Lung (tissue), 12 donors: ENCODE data around the gene PPP1R12C. TPM values are rescaled to one million over a fixed set of nuclear protein-coding genes. Genes with fewer than 3 reads are reported as not detected.

Source experiments
- ATAC-seq: fragments of 200-7000 bp; cut with Tn5 transposase; one replicate; pipeline ENCODE4 v1.9.1; 2020; ENCODE audit warnings: moderate number of reproducible peaks; ENCODE audit not compliant: insufficient read depth, low FRiP score
- DNase-seq, 3 donors: peaks; one replicate each; pipeline ENCODE4 v3.0.0-alpha.2; 2013 to 2017
- H3K27ac ChIP-seq, 2 donors: one replicate each; pipeline ENCODE4 v1.5.1; 2013; ENCODE audit warnings: mild to moderate bottlenecking in 2 of 2, moderate library complexity in 2 of 2, control low read depth in 1 of 2, inconsistent platforms in 1 of 2, low read depth in 1 of 2, low read length in 1 of 2
- H3K27me3 ChIP-seq, 3 donors: one replicate each; pipeline ENCODE4 v1.5.1; 2013; ENCODE audit warnings: low read length in 2 of 3; ENCODE audit not compliant: control insufficient read depth in 3 of 3, insufficient read depth in 3 of 3
- H3K36me3 ChIP-seq, 4 donors: one replicate each; pipeline ENCODE4 v1.5.1; 2013; ENCODE audit warnings: low read length in 4 of 4, mild to moderate bottlenecking in 1 of 4, moderate library complexity in 1 of 4; ENCODE audit not compliant: control insufficient read depth in 4 of 4, insufficient read depth in 4 of 4
- H3K4me1 ChIP-seq, 5 donors: one replicate each; pipeline ENCODE4 v1.5.1; 2013; ENCODE audit warnings: low read length in 5 of 5, mild to moderate bottlenecking in 2 of 5, moderate library complexity in 1 of 5; ENCODE audit not compliant: control insufficient read depth in 5 of 5, insufficient read depth in 5 of 5
- H3K4me3 ChIP-seq: one replicate; pipeline ENCODE4 v1.5.1; 2013; ENCODE audit warnings: mild to moderate bottlenecking, control low read depth, moderate library complexity
- H3K9ac ChIP-seq, 2 donors: one replicate each; pipeline ENCODE4 v1.5.1; 2013; ENCODE audit warnings: low read length in 2 of 2, control low read depth in 1 of 2; ENCODE audit not compliant: insufficient read depth in 1 of 2
- H3K9me3 ChIP-seq, 4 donors: one replicate each; pipeline ENCODE4 v1.5.1; 2013; ENCODE audit warnings: low read length in 3 of 4, mild to moderate bottlenecking in 1 of 4, moderate library complexity in 1 of 4; ENCODE audit not compliant: control insufficient read depth in 4 of 4, insufficient read depth in 3 of 4
- WGBS, 2 donors: extraction: QIAGEN DNeasy Blood & Tissue Kit; methylation state at CpG; one replicate each; pipeline ENCODE4 v1.1.7; 2013; 5-methylcytosine and 5-hydroxymethylcytosine counted together
- polyA plus RNA-seq, 2 donors: library from polyadenylated mRNA; stranded (reverse); fragments of 200-250 nt; gene quantifications; one replicate each; pipeline ENCODE4 v1.2.1, GENCODE V29; 2013
- total RNA-seq, 2 donors: library from RNA; depleted of rRNA in 1 of 2; stranded (reverse); fragments of >200 nt in 1 of 2; gene quantifications; one replicate each; pipeline ENCODE4 v1.2.1, GENCODE V29; 2014 to 2021
- TF ChIP-seq, protein P1 (sequence below): IDR thresholded peaks from 2 replicates; pipeline ENCODE4 v1.5.1; 2012; ENCODE audit warnings: mild to moderate bottlenecking; ENCODE audit errors: control extremely low read depth, extremely low read depth
- donor health status: control.
- donor health status: control.
- donor health status: Bipolar disorder and iron deficiency.
- donor health status: healthy.
- donor health status: DM: yes; HTN: yes; CAD: no.

Gene PPP1R12C
- total and polyA plus RNA-seq, 4 donors = 47.4 to 163 (median 111) TPM

DNA sequence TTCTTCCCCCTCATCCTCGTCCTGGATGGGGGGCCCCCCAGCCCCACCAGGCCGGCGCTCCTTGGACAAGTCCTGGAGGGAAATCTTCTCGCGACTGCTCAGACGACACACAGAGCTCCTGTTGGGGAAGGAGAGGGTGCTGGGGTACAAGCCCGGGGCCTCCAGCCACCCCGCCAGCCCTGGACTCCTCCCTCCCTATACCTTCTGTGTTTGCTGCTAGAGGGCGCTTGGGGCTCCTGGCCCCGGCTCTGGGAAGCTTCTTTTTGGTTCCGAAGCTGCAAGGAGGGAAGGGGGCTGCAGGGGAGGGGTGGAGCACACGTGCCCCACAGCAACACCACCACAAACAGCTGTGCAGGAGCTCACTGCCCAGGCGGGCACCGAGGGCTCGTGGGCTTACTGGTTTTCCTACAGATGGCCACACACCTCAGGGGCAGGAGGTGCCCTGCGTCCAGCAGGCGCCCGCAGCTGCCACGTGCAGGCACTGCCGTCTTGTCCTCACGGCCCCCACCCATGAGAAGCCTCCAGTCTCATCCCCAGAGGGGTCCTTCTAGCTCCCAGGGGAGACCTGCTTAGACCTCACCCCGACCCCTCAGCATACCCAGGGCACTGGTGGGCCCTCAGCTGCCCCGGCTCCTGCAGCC is 21.3 kb downstream of the PPP1R12C start:
- H3K4me3 ChIP-seq = no peak overlapping the region
- H3K9ac ChIP-seq = no peak overlapping the region
- DNase-seq = no peak
- ATAC-seq = no peak
- WGBS, 2 donors = 86 to 88% methylated on average over 22 to 23 of the region's 23 CpGs
- TF ChIP-seq, protein P1, sequence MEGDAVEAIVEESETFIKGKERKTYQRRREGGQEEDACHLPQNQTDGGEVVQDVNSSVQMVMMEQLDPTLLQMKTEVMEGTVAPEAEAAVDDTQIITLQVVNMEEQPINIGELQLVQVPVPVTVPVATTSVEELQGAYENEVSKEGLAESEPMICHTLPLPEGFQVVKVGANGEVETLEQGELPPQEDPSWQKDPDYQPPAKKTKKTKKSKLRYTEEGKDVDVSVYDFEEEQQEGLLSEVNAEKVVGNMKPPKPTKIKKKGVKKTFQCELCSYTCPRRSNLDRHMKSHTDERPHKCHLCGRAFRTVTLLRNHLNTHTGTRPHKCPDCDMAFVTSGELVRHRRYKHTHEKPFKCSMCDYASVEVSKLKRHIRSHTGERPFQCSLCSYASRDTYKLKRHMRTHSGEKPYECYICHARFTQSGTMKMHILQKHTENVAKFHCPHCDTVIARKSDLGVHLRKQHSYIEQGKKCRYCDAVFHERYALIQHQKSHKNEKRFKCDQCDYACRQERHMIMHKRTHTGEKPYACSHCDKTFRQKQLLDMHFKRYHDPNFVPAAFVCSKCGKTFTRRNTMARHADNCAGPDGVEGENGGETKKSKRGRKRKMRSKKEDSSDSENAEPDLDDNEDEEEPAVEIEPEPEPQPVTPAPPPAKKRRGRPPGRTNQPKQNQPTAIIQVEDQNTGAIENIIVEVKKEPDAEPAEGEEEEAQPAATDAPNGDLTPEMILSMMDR = no peak
- H3K27ac ChIP-seq = no peak overlapping the region
- H3K27me3 ChIP-seq = no peaks in the 10 kb centered on the region
- no peaks in the 10 kb centered on the region for H3K9me3 ChIP-seq
- peaks cover 0 to 3% (median 0%) of the 10 kb centered on the region in 5 donors for H3K4me1 ChIP-seq
- peaks cover 4 to 66% (median 11%) of the 10 kb centered on the region in 4 donors for H3K36me3 ChIP-seq

DNA sequence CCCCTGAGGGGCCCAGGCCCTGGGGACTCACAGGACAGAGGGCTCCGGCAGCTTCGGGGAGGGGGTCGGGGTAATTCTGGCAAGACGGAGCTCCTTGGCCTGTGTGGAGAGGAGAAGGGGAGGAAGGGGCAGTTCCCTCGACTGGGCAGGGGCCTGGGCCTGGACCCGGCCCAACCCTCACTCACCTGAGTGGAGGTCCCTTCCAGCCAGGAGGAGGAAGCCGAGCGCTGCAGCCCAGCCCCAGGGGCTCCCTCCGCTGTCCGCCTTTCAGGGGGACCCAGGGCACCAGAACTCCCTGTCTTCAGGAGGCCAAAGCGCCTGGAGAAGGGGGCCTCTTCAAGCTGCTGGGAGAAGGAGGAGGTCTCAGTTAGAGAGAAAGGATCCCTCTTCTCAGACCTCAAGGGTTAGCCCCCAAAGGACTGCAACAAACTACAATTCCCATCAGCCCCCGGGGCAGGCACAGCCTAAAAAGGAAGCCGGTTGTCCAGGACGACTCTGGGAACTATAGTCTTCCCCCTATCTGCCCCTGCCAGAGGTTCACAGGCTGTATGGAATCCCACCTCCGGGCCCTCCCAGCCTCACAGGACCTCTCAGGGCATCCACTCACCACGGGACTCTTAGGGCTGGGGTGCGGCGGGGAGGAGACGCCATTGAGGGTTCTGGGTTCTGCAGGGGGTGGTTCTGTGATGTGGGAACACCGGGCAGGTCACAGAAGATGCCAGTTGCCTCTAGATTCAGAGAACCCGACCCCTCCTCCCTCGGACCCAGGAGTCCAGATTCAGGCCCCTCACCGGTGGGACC is 22.0 kb downstream of the PPP1R12C start:
- Histone ChIP-seq H3K4me1 (peaks cover 0 to 3% (median 0%) of the 10 kb centered on the region in 5 donors), H3K9ac (no peak overlapping the region), H3K4me3 (no peak overlapping the region), H3K36me3 (peaks cover 4 to 70% (median 13%) of the 10 kb centered on the region in 4 donors), H3K27ac (no peak overlapping the region), H3K9me3 (no peaks in the 10 kb centered on the region), H3K27me3 (no peaks in the 10 kb centered on the region)
- DNase-seq = no peak
- ATAC-seq = no peak
- WGBS, 2 donors = 91% methylated on average over 23 of the region's 23 CpGs
- TF ChIP-seq, protein P1 = no peak

DNA sequence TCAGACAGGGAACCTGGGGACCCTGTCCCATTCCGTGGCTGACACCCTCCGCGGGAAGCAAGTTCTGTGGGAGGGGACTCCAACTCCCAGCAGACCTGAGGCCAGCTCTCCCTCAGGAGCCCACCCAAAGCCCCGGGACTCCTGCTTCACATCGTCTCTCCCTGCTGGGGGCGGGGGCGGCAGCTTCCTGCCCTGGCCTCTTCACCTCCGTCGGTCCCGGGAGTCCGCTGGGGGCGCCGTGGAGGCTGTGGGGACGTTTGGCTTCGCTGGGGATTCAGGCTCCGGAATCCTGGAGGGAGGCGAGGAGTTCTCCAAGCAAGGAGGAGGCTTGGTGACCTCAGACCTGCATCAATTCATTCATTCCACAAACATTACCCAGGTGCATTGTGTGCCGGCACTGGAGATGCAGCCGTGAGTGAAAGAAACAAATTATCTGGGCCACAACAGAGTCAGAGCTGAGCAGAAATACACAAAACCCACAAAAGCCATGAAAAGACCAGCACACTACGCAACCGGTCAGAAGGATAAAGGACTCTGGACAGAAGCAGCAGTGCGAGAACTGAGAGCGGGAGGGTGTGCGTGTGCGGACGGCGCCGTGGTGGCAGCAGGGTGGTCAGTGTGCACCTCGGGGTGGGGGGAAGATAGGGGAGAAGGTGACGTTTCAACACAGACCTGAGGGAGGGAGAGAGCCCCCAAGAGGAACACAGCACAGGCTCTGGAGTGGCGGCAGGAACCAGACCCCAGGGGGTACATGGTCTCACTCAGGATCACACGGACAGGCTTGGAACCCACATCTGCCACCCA is 22.8 kb downstream of the PPP1R12C start:
- Histone ChIP-seq H3K27ac (no peak overlapping the region), H3K4me3 (no peak overlapping the region), H3K9me3 (no peaks in the 10 kb centered on the region), H3K4me1 (no peaks in the 10 kb centered on the region), H3K9ac (no peak overlapping the region), H3K36me3 (peaks cover 4 to 68% (median 13%) of the 10 kb centered on the region in 4 donors), H3K27me3 (no peaks in the 10 kb centered on the region)
- 91% methylated on average over 32 of the region's 32 CpGs for WGBS, 2 donors
- ATAC-seq (no peak), DNase-seq (no peak)
- TF ChIP-seq, protein P1 = no peak
